ENCODE measurements around the gene IKZF3. TPM values are rescaled to one million over a fixed set of nuclear protein-coding genes. Genes with fewer than 3 reads are reported as not detected.
"Not testable (repeated sequence)": the region's sequence is repeated elsewhere in the genome, so short reads cannot be mapped to it uniquely, and the experiment has no call there.

The IKZF3 gene
- total RNA-seq, 1 experiment from 2014 or later, result not detected

DNA sequence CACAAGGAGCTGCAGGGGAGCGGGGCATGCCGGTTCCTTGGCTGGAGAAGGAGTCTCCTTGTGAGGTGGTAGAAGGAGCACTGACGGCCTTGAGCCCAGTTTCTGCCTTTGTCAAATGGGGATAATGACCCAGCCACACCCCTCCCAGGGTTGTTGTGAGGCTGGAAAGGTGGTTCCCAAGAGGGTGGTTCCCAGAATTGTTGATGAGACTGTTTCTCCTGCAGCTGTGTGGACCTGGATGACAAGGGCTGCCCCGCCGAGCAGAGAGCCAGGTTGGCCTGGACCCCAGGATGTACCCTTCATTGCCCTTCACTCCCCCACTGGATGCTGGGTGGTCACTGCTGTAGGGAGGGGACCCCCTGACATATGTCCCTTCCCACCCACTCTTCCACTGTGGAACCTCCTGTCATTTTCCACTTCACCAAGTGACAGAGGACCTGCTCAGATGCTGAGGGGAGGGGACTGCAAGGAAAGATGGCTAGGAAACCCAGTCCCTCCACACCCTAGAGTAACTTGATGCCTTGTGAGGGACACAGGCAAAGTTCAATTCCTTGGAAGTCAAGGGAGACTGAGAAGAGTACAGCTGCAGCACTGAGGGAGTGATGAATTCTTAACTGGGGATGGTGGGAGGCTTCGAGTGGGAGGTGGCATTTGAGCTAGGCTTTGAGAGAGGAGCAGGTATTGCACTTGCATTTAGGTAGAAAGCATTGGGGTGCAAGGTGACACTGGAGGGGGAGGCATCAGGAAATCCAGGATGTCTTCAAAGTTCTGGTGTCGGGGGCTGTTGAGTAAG is 144.4 kb downstream of the IKZF3 start:
- DNase-seq (ENCODE audit: low spot score), result no peak

- no peak for DNase-seq (ENCODE audit: low spot score)
Measured at GRCh38 chr17:39717660-39718059, 146.5 kb downstream of the IKZF3 start.

- DNase-seq (ENCODE audit: low spot score), result no peak
Measured at GRCh38 chr17:39716879-39717536, 147.1 kb downstream of the IKZF3 start.

DNA sequence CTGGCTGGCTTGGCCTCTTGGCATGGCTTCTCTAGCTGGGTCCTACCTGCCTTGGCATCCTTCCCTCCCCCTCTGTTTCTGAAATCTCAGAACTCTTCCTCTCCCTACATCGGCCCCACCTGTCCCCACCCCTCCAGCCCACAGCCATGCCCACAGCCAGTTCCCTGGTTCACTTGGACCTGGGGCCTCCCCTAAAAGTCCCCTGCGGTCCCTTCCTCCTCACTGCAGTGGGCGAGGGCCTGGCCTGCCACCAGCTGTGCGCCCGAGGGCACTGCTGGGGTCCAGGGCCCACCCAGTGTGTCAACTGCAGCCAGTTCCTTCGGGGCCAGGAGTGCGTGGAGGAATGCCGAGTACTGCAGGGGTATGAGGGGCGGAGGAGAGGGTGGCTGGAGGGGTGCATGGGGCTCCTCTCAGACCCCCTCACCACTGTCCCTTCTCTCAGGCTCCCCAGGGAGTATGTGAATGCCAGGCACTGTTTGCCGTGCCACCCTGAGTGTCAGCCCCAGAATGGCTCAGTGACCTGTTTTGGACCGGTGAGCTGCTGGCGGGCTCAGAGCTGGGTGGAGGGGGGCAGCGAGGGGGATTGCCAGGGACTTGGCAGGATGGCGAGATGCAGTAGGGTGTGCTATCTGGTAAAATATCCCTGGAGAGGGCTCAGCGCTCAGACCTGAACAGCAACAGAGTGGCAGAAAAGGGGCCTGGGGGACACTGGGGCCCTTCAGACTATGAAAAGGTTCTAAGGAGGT is 147.9 kb downstream of the IKZF3 start:
- DNase-seq (ENCODE audit: low spot score), result no peak

- no peak for DNase-seq (ENCODE audit: low spot score)
Measured at GRCh38 chr17:39715375-39716072, 148.6 kb downstream of the IKZF3 start.

- DNase-seq (ENCODE audit: low spot score), result no peak
Measured at GRCh38 chr17:39714234-39714633, 149.9 kb downstream of the IKZF3 start.

GRCh38 chr17:39711851-39712250 is 152.3 kb downstream of the IKZF3 start:
- DNase-seq (ENCODE audit: low spot score), result no peak

GRCh38 chr17:39711071-39711470 is 153.0 kb downstream of the IKZF3 start:
- not testable (repeated sequence) for DNase-seq (ENCODE audit: low spot score)

- no peak for DNase-seq (ENCODE audit: low spot score)
Measured at GRCh38 chr17:39709998-39710964, 153.8 kb downstream of the IKZF3 start.

GRCh38 chr17:39709319-39709997 is 154.7 kb downstream of the IKZF3 start:
- no peak for DNase-seq (ENCODE audit: low spot score)

Other genes with a start within 250 kb of the IKZF3 start
- not detected in 2 replicates for gene PPP1R1B, start 237.4 kb downstream of the IKZF3 start, total RNA-seq (2014; rRNA removed; shearing (Covaris generic))
- 35.1 and 42.9 TPM in 2 replicates for gene STARD3, start 227.2 kb downstream of the IKZF3 start, total RNA-seq (2014; rRNA removed; shearing (Covaris generic))
- 0.19 and 0.26 TPM in 2 replicates for gene TCAP, start 199.0 kb downstream of the IKZF3 start, total RNA-seq (2014; rRNA removed; shearing (Covaris generic))
- not detected in 2 replicates for gene PNMT, start 195.9 kb downstream of the IKZF3 start, total RNA-seq (2014; rRNA removed; shearing (Covaris generic))
- 10.8 and 11.4 TPM in 2 replicates for gene PGAP3, start 176.3 kb downstream of the IKZF3 start, total RNA-seq (2014; rRNA removed; shearing (Covaris generic))
- 43.3 and 43.6 TPM in 2 replicates for gene ERBB2, start 164.2 kb downstream of the IKZF3 start, total RNA-seq (2014; rRNA removed; shearing (Covaris generic))
- gene MIEN1, start 133.8 kb downstream of the IKZF3 start, total RNA-seq (2014; rRNA removed; shearing (Covaris generic)), result 109 and 111 TPM in 2 replicates
- gene GRB7, start 126.4 kb downstream of the IKZF3 start, total RNA-seq (2014; rRNA removed; shearing (Covaris generic)), result 0.40 and 0.72 TPM in 2 replicates
- gene ZPBP2, start 3.9 kb upstream of the IKZF3 start, total RNA-seq (2014; rRNA removed; shearing (Covaris generic)), result not detected in 2 replicates
- gene GSDMB, start 54.3 kb upstream of the IKZF3 start, total RNA-seq (2014; rRNA removed; shearing (Covaris generic)), result 1.6 and 1.9 TPM in 2 replicates
- 40.2 and 43.7 TPM in 2 replicates for gene ORMDL3, start 63.3 kb upstream of the IKZF3 start, total RNA-seq (2014; rRNA removed; shearing (Covaris generic))
- not detected in 2 replicates for gene LRRC3C, start 63.4 kb upstream of the IKZF3 start, total RNA-seq (2014; rRNA removed; shearing (Covaris generic))
- gene GSDMA, start 98.7 kb upstream of the IKZF3 start, total RNA-seq (2014; rRNA removed; shearing (Covaris generic)), result not detected in 2 replicates
- gene PSMD3, start 116.5 kb upstream of the IKZF3 start, total RNA-seq (2014; rRNA removed; shearing (Covaris generic)), result 229 and 262 TPM in 2 replicates
- not detected in 2 replicates for gene CSF3, start 151.1 kb upstream of the IKZF3 start, total RNA-seq (2014; rRNA removed; shearing (Covaris generic))
- 46.5 and 67.3 TPM in 2 replicates for gene MED24, start 190.1 kb upstream of the IKZF3 start, total RNA-seq (2014; rRNA removed; shearing (Covaris generic))
- gene THRA, start 198.7 kb upstream of the IKZF3 start, total RNA-seq (2014; rRNA removed; shearing (Covaris generic)), result 14.5 and 17.8 TPM in 2 replicates
- 1.1 and 2.2 TPM in 2 replicates for gene NR1D1, start 236.3 kb upstream of the IKZF3 start, total RNA-seq (2014; rRNA removed; shearing (Covaris generic))